Brain microvascular endothelial cell (primary cell): Measurements from ENCODE around the gene FLT1.

Source experiments
- DNase-seq: peaks from one replicate; pipeline ENCODE4 v3.0.0-alpha.2; 2020
- H3K27ac ChIP-seq: fragments of 250-450 bp; sonication (Bioruptor Pico); 2 replicates; pipeline ENCODE4 v1.5.1; 2020; ENCODE audit warnings: mild to moderate bottlenecking, moderate library complexity
- H3K27me3 ChIP-seq: fragments of 250-450 bp; sonication (Bioruptor Pico); replicated peaks from 2 replicates; pipeline ENCODE4 v1.5.1; 2020; ENCODE audit warnings: mild to moderate bottlenecking
- H3K36me3 ChIP-seq: fragments of 250-450 bp; sonication (Bioruptor Pico); replicated peaks from 2 replicates; pipeline ENCODE4 v1.5.1; 2020; ENCODE audit warnings: mild to moderate bottlenecking
- H3K4me3 ChIP-seq: 2 replicates; pipeline ENCODE4 v1.5.1; 2011; ENCODE audit warnings: low read depth, mild to moderate bottlenecking, control low read depth, low read length, moderate library complexity
- in situ Hi-C: cut with HindIII; loops from 2 replicates; pipeline ENCODE4 v1.10.0; 2017; ENCODE audit warnings: low sequenced_read_pairs, low pct_ligation_motif_present
- TF ChIP-seq, protein P1 (sequence below): IDR thresholded peaks from 2 replicates; pipeline ENCODE4 v1.5.1; 2011; ENCODE audit warnings: low read depth, mild to moderate bottlenecking, moderate library complexity, low read length, control low read depth, inconsistent platforms; ENCODE audit errors: missing control alignments

The FLT1 gene

DNA sequence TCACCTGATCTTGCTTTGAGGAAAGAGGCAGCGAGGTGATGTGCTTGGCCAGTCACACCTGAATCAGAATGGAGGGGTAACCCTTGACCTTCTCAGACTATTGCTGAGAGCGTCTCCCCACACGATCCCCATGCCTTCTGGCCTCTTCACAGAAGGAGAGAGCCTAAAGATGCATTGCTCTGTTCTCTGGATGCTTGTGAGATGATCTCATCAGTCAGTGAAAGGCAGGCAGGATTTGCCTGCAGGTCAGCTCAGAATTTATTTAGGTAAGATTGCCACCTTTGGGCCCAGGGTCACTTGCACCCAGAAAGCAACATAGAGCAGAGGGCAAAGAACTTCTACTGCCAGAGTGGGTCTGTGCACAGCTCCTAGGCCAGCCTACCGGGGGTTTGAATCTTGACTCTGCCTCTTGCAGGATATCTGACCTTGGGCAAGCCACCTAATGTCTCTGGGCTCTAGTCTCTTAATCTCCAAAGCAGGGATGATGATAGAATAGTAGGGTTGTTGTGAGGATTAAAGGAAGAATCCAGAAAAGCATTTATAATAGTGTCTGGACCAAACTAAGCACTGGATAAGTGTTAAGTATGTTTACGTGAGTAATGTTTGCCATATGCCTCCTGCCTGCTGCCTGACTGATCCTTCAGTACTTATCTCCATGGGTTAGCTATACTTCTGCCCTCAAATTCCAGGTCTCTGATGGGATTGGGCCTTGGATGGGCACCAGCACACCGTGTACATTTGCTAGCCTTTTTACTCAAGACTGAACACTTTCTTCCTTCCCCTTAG lies 8.4 kb upstream of the FLT1 start:
- TF ChIP-seq, protein P1, sequence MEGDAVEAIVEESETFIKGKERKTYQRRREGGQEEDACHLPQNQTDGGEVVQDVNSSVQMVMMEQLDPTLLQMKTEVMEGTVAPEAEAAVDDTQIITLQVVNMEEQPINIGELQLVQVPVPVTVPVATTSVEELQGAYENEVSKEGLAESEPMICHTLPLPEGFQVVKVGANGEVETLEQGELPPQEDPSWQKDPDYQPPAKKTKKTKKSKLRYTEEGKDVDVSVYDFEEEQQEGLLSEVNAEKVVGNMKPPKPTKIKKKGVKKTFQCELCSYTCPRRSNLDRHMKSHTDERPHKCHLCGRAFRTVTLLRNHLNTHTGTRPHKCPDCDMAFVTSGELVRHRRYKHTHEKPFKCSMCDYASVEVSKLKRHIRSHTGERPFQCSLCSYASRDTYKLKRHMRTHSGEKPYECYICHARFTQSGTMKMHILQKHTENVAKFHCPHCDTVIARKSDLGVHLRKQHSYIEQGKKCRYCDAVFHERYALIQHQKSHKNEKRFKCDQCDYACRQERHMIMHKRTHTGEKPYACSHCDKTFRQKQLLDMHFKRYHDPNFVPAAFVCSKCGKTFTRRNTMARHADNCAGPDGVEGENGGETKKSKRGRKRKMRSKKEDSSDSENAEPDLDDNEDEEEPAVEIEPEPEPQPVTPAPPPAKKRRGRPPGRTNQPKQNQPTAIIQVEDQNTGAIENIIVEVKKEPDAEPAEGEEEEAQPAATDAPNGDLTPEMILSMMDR, result no peak
- Histone ChIP-seq H3K27me3 (no peaks in the 10 kb centered on the region), H3K4me3 (no peak overlapping the region), H3K36me3 (no peaks in the 10 kb centered on the region), H3K27ac (no peak overlapping the region)
- in situ Hi-C loops, result no loop called here
- DNase-seq, result no peak

DNA sequence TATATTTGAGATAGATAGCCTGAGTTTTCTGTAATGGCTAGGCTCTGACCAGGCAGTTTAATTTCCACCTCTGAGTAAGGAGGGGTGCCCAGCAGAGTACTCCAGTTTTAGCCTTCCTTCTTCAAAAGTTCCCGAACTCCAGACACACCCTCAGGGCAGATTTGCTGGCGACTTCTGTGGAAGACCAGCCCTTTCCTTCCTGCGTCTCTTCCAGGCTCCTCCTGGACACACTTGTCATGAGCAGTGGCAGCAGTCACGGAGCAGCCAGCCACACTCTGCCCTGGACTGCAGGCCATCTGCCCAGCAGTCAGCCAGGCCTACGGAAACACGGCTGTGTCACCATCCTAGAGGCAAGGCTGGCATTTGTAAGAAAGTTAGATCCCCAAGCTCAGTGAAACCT lies 6.6 kb upstream of the FLT1 start:
- H3K27ac ChIP-seq, result no peak overlapping the region
- in situ Hi-C loops, result no loop called here
- DNase-seq, result no peak
- TF ChIP-seq, protein P1, result no peak
- no peaks in the 10 kb centered on the region for H3K36me3 ChIP-seq
- no peak overlapping the region for H3K4me3 ChIP-seq
- no peaks in the 10 kb centered on the region for H3K27me3 ChIP-seq

DNA sequence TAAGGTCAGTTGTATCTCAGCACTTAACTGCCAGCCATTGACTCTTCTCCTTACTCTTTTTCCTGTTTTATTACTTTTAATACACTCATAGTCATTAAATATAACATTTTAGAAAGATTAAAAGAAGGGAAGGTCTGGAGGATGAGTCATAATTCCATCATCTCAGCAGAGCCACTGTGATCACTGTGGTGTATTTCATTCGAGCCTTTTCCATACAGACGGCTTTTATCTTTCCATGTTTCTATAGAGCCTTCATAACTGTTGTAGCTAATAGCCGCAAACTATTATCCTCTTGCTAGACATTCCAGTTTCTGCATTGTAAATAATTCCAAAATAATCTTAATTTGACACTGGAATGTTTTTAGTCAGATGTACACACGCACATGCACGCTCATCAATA lies 4.7 kb upstream of the FLT1 start:
- in situ Hi-C loops, result no loop called here
- no peak overlapping the region for H3K27ac ChIP-seq
- TF ChIP-seq, protein P1, result no peak
- no peak overlapping the region for H3K4me3 ChIP-seq
- no peak for DNase-seq
- no peaks in the 10 kb centered on the region for H3K36me3 ChIP-seq
- H3K27me3 ChIP-seq, result no peaks in the 10 kb centered on the region

DNA sequence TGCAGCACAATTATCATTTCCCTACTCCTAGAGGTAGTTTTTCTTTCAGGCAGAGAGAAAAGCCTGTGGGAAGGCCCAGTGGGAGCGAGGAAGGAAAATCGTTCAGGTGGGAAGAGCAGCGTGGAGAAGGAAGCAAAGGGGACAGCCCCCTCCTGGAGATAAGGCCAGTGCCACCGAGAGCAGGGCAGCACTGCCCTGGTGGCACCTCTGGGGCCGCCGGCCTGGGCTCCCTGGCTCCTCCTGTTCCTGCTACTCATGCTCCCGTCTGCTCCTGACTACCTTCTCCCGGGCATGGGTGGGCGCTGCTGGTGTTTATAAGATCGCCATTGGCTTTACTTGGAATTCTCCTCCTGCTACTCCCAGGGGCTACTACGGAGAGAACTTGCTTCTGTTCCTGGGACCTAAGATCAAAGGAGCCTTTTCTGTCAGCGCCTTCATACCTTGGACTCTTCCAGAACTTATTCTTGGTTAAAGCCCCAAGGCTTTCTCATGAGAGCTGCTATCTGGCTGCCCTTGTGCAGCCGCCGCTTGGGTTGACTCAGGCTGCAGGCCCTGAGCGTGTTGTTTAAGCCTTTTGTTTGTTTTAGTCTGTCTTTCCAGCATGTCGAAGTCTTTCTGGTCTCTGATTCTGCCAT lies 3.7 kb upstream of the FLT1 start:
- in situ Hi-C loops, result no loop called here
- no peaks in the 10 kb centered on the region for H3K36me3 ChIP-seq
- no peaks in the 10 kb centered on the region for H3K27me3 ChIP-seq
- DNase-seq, result no peak
- TF ChIP-seq, protein P1, result no peak
- H3K4me3 ChIP-seq, result no peak overlapping the region
- H3K27ac ChIP-seq, result no peak overlapping the region

DNA sequence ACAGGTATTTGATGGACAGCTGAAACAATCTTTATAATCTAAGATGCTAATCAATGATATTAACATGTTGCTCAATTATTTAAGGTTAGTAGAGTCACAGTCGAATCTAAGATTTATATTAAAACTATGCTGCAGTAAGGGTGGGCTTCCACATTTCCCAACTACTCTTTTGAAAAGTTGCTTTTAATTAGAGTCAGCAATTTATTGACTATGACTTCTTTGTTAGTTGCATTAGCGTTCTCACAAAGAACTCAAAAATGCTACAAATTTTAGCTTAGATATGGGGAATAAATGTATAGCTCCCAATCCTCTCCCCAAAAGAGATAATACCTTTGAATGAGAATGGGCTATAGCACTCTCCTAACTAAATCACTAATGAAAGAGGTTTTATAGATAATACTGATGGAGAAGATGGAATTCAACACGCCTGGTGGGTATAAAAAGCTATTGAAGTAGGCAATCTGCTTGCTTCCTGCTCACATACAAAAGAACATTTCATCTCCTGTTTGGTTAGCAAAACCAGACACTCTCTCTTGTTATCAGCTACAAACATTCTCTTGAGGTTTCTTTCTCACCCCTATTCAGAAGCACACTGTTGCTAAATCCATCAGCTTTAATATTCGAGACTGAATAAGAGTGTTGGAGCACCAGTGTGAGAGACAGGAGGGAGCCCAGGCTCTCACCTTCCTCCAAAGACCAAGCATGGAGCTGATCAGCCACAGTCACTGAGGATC lies 2.4 kb upstream of the FLT1 start:
- Histone ChIP-seq H3K36me3 (no peaks in the 10 kb centered on the region), H3K4me3 (no peak overlapping the region), H3K27ac (no peak overlapping the region), H3K27me3 (no peaks in the 10 kb centered on the region)
- in situ Hi-C loops, result no loop called here
- TF ChIP-seq, protein P1, result no peak
- no peak for DNase-seq
